ENCODE measurements around the gene ATG16L1.

The ATG16L1 gene

DNA sequence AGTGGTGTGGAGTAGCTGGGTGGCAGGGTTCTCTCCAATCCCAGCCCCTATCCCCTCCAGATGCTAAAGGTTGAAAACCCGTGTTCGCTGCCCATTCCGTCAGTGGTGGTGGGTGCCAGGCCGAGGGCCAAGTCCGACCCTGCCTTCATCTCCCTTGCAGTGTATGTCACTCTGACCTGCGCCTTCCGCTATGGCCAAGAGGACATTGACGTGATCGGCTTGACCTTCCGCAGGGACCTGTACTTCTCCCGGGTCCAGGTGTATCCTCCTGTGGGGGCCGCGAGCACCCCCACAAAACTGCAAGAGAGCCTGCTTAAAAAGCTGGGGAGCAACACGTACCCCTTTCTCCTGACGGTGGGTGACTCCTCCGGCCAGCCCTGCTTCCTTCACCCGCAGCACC is 69.0 kb downstream of the ATG16L1 start:
- no peaks in the 10 kb centered on the region for H3K4me1 ChIP-seq (ENCODE audit: control insufficient read depth, insufficient read depth, low read depth, low read length)
- H4K91ac ChIP-seq (ENCODE audit: low read length): no peak overlapping the region
- H3K4ac ChIP-seq (ENCODE audit: low read depth in 1 of 2, low read length in 2 of 2): no peak overlapping the region
- H4K8ac ChIP-seq (ENCODE audit: low read length): no peak overlapping the region
- no peak overlapping the region for H2BK15ac ChIP-seq (ENCODE audit: low read depth, poor library complexity, severe bottlenecking)
- no peak overlapping the region for H3K4me2 ChIP-seq (ENCODE audit: low read length, poor library complexity, severe bottlenecking)
- H3K79me1 ChIP-seq (replicated peaks; ENCODE audit: low read length, poor library complexity, severe bottlenecking): no peaks in the 10 kb centered on the region
- H3K14ac ChIP-seq (ENCODE audit: low read length in 2 of 2): no peak overlapping the region
- H3K27ac ChIP-seq (ENCODE audit: low read length, poor library complexity, severe bottlenecking): no peak overlapping the region
- H3K23ac ChIP-seq (ENCODE audit: low read length in 2 of 2): no peak overlapping the region
- no peak overlapping the region for H2BK12ac ChIP-seq (ENCODE audit: low read length in 2 of 2)
- H3K27me3 ChIP-seq (ENCODE audit: control insufficient read depth in 1 of 2, insufficient read depth in 1 of 2, low read length in 2 of 2): peaks cover 28 to 43% of the 10 kb centered on the region in 2 experiments
- no peak overlapping the region for H3K18ac ChIP-seq (ENCODE audit: low read depth in 1 of 2, low read length in 2 of 2)
- no peaks in the 10 kb centered on the region for H3K36me3 ChIP-seq (ENCODE audit: control insufficient read depth in 1 of 2, insufficient read depth in 2 of 2, low read depth in 1 of 2, low read length in 2 of 2)
- H2AFZ ChIP-seq (ENCODE audit: low read depth, low read length): no peak overlapping the region
- no peak overlapping the region for H3K4me3 ChIP-seq (ENCODE audit: insufficient read depth in 1 of 2, low read depth in 1 of 2, low read length in 2 of 2)
- WGBS: 93% methylated on average over 17 of the region's 17 CpGs
- no peak overlapping the region for H2AK5ac ChIP-seq (ENCODE audit: low read length, severe bottlenecking)
- no peak overlapping the region for H2BK5ac ChIP-seq (ENCODE audit: low read depth, low read length, poor library complexity, severe bottlenecking)
- no peaks in the 10 kb centered on the region for H3K9me3 ChIP-seq (ENCODE audit: control insufficient read depth, low read length)
- H2BK120ac ChIP-seq (ENCODE audit: low read depth, low read length): no peak overlapping the region
- H3K9ac ChIP-seq (ENCODE audit: low read length): no peak overlapping the region
- DNase-seq: no peak

DNA sequence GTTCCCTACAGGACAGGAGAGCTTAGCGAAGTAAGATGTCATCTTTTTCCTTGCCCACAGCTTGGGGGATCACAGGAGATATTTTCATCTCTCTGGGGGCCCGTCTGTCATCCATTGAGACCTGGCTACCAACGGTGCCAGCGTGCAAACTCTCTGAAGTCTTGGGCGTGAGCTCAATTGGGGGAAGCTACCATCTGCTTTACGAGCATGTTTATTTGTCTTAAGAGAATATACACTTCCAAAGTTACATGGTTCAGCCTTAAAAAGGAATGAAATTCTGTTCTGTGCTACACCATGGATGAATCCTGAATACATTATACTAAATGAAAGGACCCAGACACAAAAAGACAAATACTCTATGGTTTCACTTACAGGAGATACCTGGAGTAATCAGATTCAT is 69.7 kb downstream of the ATG16L1 start:
- Histone ChIP-seq H3K27me3 (ENCODE audit: control insufficient read depth in 1 of 2, insufficient read depth in 1 of 2, low read length in 2 of 2) (peaks cover 28 to 48% of the 10 kb centered on the region in 2 experiments), H2AFZ (ENCODE audit: low read depth, low read length) (no peak overlapping the region), H2BK15ac (ENCODE audit: low read depth, poor library complexity, severe bottlenecking) (no peak overlapping the region), H3K4me2 (ENCODE audit: low read length, poor library complexity, severe bottlenecking) (no peak overlapping the region), H4K91ac (ENCODE audit: low read length) (no peak overlapping the region), H3K4ac (ENCODE audit: low read depth in 1 of 2, low read length in 2 of 2) (no peak overlapping the region), H2AK5ac (ENCODE audit: low read length, severe bottlenecking) (no peak overlapping the region), H4K8ac (ENCODE audit: low read length) (no peak overlapping the region), H2BK12ac (ENCODE audit: low read length in 2 of 2) (no peak overlapping the region), H3K9ac (ENCODE audit: low read length) (no peak overlapping the region), H3K36me3 (ENCODE audit: control insufficient read depth in 1 of 2, insufficient read depth in 2 of 2, low read depth in 1 of 2, low read length in 2 of 2) (no peaks in the 10 kb centered on the region), H3K9me3 (ENCODE audit: control insufficient read depth, low read length) (no peaks in the 10 kb centered on the region), H3K23ac (ENCODE audit: low read length in 2 of 2) (no peak overlapping the region), H3K79me1 (replicated peaks; ENCODE audit: low read length, poor library complexity, severe bottlenecking) (no peaks in the 10 kb centered on the region), H3K4me3 (ENCODE audit: insufficient read depth in 1 of 2, low read depth in 1 of 2, low read length in 2 of 2) (no peak overlapping the region), H2BK5ac (ENCODE audit: low read depth, low read length, poor library complexity, severe bottlenecking) (no peak overlapping the region), H2BK120ac (ENCODE audit: low read depth, low read length) (no peak overlapping the region), H3K27ac (ENCODE audit: low read length, poor library complexity, severe bottlenecking) (no peak overlapping the region), H3K14ac (ENCODE audit: low read length in 2 of 2) (no peak overlapping the region), H3K18ac (ENCODE audit: low read depth in 1 of 2, low read length in 2 of 2) (no peak overlapping the region), H3K4me1 (ENCODE audit: control insufficient read depth, insufficient read depth, low read depth, low read length) (no peaks in the 10 kb centered on the region)
- no peak for DNase-seq
- 84% methylated on average over 5 of the region's 6 CpGs for WGBS

DNA sequence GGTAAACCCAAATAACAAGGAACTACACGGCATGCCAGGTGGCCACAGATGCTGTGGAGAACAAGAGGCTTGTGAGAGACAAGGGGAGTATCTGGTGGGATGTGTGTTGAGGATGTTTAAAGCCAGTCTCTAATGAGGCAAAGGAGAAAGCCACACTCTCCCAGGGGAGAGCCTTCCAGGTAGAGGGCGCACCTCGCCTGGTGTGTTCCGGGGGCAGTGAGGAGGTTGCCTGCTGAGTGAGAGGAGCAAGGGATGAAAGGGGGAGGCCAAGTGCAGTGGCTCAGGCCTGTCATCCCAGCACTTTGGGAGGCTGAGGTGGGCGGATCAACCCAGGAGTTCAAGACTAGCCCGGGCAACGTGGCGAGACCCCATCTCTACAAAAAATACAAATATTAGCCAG is 72.4 kb downstream of the ATG16L1 start:
- H3K18ac ChIP-seq (ENCODE audit: low read depth in 1 of 2, low read length in 2 of 2): no peak overlapping the region
- no peaks in the 10 kb centered on the region for H3K36me3 ChIP-seq (ENCODE audit: control insufficient read depth in 1 of 2, insufficient read depth in 2 of 2, low read depth in 1 of 2, low read length in 2 of 2)
- no peak overlapping the region for H4K91ac ChIP-seq (ENCODE audit: low read length)
- H3K4me2 ChIP-seq (ENCODE audit: low read length, poor library complexity, severe bottlenecking): no peak overlapping the region
- H3K4me1 ChIP-seq (ENCODE audit: control insufficient read depth, insufficient read depth, low read depth, low read length): no peaks in the 10 kb centered on the region
- no peaks in the 10 kb centered on the region for H3K79me1 ChIP-seq (replicated peaks; ENCODE audit: low read length, poor library complexity, severe bottlenecking)
- H3K14ac ChIP-seq (ENCODE audit: low read length in 2 of 2): no peak overlapping the region
- H2AFZ ChIP-seq (ENCODE audit: low read depth, low read length): no peak overlapping the region
- H3K27me3 ChIP-seq (ENCODE audit: control insufficient read depth in 1 of 2, insufficient read depth in 1 of 2, low read length in 2 of 2): peaks cover 24 to 44% of the 10 kb centered on the region in 2 experiments
- no peak overlapping the region for H3K9ac ChIP-seq (ENCODE audit: low read length)
- no peak overlapping the region for H3K4me3 ChIP-seq (ENCODE audit: insufficient read depth in 1 of 2, low read depth in 1 of 2, low read length in 2 of 2)
- no peak overlapping the region for H4K8ac ChIP-seq (ENCODE audit: low read length)
- no peak overlapping the region for H2BK15ac ChIP-seq (ENCODE audit: low read depth, poor library complexity, severe bottlenecking)
- 98% methylated on average over 7 of the region's 8 CpGs for WGBS
- H3K23ac ChIP-seq (ENCODE audit: low read length in 2 of 2): no peak overlapping the region
- DNase-seq: no peak
- no peak overlapping the region for H3K4ac ChIP-seq (ENCODE audit: low read depth in 1 of 2, low read length in 2 of 2)
- H2BK5ac ChIP-seq (ENCODE audit: low read depth, low read length, poor library complexity, severe bottlenecking): no peak overlapping the region
- no peaks in the 10 kb centered on the region for H3K9me3 ChIP-seq (ENCODE audit: control insufficient read depth, low read length)
- no peak overlapping the region for H2BK120ac ChIP-seq (ENCODE audit: low read depth, low read length)
- H2BK12ac ChIP-seq (ENCODE audit: low read length in 2 of 2): no peak overlapping the region
- H2AK5ac ChIP-seq (ENCODE audit: low read length, severe bottlenecking): no peak overlapping the region
- H3K27ac ChIP-seq (ENCODE audit: low read length, poor library complexity, severe bottlenecking): no peak overlapping the region

DNA sequence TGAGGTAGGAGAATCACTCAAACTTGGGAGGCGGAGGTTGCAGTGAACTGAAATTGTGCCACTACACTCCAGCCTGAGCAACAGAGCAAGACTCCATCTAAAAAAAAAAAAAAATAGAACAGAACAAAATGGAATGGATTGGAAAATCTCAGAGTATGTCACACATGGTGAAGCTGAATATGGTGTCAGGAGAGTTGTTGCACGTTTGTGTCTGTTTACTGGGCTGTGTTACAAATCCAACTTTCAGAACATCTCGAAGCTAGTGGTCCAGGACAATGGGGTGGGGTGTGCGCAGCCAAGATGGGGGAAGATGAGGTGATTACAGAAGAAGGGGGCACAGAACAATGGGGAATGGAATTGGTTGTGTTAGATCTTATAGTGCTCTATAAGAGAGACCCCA is 73.8 kb downstream of the ATG16L1 start:
- Histone ChIP-seq H4K91ac (ENCODE audit: low read length) (no peak overlapping the region), H2BK5ac (ENCODE audit: low read depth, low read length, poor library complexity, severe bottlenecking) (no peak overlapping the region), H3K27ac (ENCODE audit: low read length, poor library complexity, severe bottlenecking) (no peak overlapping the region), H3K4ac (ENCODE audit: low read depth in 1 of 2, low read length in 2 of 2) (no peak overlapping the region), H3K27me3 (ENCODE audit: control insufficient read depth in 1 of 2, insufficient read depth in 1 of 2, low read length in 2 of 2) (peaks cover 12 to 30% of the 10 kb centered on the region in 2 experiments), H3K9ac (ENCODE audit: low read length) (no peak overlapping the region), H3K4me1 (ENCODE audit: control insufficient read depth, insufficient read depth, low read depth, low read length) (peaks cover 5% of the 10 kb centered on the region), H3K4me2 (ENCODE audit: low read length, poor library complexity, severe bottlenecking) (no peak overlapping the region), H2BK120ac (ENCODE audit: low read depth, low read length) (no peak overlapping the region), H2AK5ac (ENCODE audit: low read length, severe bottlenecking) (no peak overlapping the region), H3K36me3 (ENCODE audit: control insufficient read depth in 1 of 2, insufficient read depth in 2 of 2, low read depth in 1 of 2, low read length in 2 of 2) (no peaks in the 10 kb centered on the region), H3K79me1 (replicated peaks; ENCODE audit: low read length, poor library complexity, severe bottlenecking) (no peaks in the 10 kb centered on the region), H4K8ac (ENCODE audit: low read length) (no peak overlapping the region), H3K23ac (ENCODE audit: low read length in 2 of 2) (no peak overlapping the region), H3K9me3 (ENCODE audit: control insufficient read depth, low read length) (no peaks in the 10 kb centered on the region), H2AFZ (ENCODE audit: low read depth, low read length) (no peak overlapping the region), H2BK15ac (ENCODE audit: low read depth, poor library complexity, severe bottlenecking) (no peak overlapping the region), H3K14ac (ENCODE audit: low read length in 2 of 2) (no peak overlapping the region), H2BK12ac (ENCODE audit: low read length in 2 of 2) (no peak overlapping the region), H3K18ac (ENCODE audit: low read depth in 1 of 2, low read length in 2 of 2) (no peak overlapping the region), H3K4me3 (ENCODE audit: insufficient read depth in 1 of 2, low read depth in 1 of 2, low read length in 2 of 2) (no peak overlapping the region)
- WGBS: 66% methylated on average over 3 of the region's 4 CpGs
- no peak for DNase-seq
